Measurements from ENCODE around the gene UBA1.

Gene UBA1

DNA sequence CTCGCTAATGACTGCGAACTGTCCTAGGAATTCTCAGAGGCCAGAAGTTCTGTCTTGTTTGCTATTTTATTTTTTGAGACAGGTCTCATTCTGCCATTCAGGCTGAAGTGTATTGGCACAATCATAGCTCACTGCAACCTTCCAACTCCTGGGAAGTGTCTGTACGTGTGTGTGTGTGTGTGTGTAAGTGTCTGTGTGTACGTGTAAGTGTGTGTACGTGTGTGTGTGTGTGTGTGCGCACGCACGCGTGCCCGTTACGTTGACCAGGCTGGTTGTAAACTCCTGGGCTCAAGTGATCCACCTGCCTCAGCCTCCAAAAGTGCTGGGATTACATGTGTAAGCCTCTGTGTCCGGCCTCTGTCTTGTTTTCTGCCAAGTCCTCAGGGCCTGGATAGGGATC is 14.5 kb downstream of the UBA1 start:
- in situ Hi-C loops (cut with MboI; ENCODE audit: low sequenced_read_pairs, unreplicated experiment), result no loop called here
- no peak for DNase-seq (ENCODE audit: low spot score)
- TF ChIP-seq, protein P1, sequence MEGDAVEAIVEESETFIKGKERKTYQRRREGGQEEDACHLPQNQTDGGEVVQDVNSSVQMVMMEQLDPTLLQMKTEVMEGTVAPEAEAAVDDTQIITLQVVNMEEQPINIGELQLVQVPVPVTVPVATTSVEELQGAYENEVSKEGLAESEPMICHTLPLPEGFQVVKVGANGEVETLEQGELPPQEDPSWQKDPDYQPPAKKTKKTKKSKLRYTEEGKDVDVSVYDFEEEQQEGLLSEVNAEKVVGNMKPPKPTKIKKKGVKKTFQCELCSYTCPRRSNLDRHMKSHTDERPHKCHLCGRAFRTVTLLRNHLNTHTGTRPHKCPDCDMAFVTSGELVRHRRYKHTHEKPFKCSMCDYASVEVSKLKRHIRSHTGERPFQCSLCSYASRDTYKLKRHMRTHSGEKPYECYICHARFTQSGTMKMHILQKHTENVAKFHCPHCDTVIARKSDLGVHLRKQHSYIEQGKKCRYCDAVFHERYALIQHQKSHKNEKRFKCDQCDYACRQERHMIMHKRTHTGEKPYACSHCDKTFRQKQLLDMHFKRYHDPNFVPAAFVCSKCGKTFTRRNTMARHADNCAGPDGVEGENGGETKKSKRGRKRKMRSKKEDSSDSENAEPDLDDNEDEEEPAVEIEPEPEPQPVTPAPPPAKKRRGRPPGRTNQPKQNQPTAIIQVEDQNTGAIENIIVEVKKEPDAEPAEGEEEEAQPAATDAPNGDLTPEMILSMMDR (IDR thresholded peaks at IDR 0.05; ENCODE audit: borderline replicate concordance, control extremely low read depth, extremely low read depth, insufficient read depth, missing control alignments), result no peak

DNA sequence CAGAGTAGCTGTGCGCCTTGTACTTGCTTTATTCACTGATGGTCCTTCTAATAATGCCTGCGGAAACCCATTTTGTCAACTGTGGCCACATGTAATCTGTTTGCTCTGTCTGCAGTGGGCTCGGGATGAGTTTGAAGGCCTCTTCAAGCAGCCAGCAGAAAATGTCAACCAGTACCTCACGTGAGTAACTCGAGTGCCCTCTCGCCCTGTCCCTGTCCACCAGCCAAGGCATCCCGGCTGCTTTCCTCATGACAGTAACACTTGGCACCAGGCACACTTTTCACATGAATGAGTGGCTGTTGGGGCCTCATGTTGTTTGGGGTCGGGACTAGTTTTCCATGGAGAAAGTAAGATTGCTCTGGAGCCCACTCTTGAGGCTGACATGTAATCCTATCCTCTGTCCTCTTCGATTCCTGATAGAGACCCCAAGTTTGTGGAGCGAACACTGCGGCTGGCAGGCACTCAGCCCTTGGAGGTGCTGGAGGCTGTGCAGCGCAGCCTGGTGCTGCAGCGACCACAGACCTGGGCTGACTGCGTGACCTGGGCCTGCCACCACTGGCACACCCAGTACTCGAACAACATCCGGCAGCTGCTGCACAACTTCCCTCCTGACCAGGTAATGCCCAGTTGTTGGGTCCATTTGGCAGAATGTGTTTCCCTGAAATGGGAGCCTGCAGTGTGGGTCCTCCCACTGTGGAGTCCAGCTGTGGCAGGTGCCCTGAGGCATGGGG is 16.0 kb downstream of the UBA1 start:
- TF ChIP-seq, protein P1 (IDR thresholded peaks at IDR 0.05; ENCODE audit: borderline replicate concordance, control extremely low read depth, extremely low read depth, insufficient read depth, missing control alignments), result no peak
- in situ Hi-C loops (cut with MboI; ENCODE audit: low sequenced_read_pairs, unreplicated experiment), result no loop called here
- no peak for DNase-seq (ENCODE audit: low spot score)

DNA sequence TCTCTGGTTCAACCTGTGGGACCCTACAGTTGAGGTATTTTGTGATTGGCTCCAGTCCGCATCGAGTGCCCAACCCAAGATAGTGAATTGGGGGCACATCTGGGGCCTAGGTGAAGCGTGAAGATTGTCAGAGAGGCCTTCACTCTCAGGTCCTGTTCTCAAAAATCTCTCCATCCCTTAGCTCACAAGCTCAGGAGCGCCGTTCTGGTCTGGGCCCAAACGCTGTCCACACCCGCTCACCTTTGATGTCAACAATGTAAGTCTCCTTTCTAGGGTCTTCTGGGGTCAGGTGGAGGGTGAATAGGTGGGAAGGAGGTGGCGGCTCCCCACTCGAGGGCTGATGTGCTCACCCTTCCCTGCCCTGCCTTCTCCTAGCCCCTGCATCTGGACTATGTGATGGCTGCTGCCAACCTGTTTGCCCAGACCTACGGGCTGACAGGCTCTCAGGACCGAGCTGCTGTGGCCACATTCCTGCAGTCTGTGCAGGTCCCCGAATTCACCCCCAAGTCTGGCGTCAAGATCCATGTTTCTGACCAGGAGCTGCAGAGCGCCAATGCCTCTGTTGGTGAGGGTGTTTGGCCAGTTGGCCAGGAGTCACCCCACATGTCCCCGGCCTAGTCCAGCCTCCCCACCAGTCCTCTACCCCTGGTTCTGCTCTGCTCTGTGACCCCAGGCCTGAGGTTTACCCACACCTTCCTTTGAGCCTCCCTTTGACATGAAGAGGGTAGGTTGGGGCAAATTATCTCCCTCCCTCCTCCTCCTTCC is 17.2 kb downstream of the UBA1 start:
- no peak for DNase-seq (ENCODE audit: low spot score)
- in situ Hi-C loops (cut with MboI; ENCODE audit: low sequenced_read_pairs, unreplicated experiment), result no loop called here

DNA sequence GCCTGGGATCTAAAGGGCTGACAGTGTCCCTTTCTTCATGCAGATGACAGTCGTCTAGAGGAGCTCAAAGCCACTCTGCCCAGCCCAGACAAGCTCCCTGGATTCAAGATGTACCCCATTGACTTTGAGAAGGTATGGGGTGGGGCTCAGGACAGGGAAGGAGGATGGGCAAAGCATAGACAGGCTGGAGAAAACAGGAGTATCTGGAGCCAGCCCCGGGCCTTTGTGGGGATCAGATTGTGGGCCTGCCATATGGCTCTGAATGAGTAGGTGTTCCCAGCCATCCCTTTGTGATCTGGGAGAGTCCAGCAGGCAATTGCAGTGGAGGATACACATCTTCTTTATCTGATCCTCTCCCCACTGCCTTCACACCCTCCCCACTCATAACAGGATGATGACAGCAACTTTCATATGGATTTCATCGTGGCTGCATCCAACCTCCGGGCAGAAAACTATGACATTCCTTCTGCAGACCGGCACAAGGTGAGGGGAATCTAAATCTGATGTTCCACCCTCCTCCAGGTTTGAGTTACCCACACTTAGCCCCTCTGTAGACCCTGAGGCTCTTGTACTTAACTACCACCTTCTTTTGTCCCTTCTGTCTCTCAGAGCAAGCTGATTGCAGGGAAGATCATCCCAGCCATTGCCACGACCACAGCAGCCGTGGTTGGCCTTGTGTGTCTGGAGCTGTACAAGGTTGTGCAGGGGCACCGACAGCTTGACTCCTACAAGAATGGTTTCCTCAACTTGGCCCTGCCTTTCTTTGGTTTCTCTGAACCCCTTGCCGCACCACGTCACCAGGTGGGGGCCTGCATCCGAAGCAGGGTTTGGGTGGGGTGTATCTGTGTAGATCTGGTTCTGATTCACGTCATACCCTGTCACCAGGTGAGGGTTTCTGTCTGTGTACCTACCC is 19.0 kb downstream of the UBA1 start:
- TF ChIP-seq, protein P1 (IDR thresholded peaks at IDR 0.05; ENCODE audit: borderline replicate concordance, control extremely low read depth, extremely low read depth, insufficient read depth, missing control alignments), result no peak
- in situ Hi-C loops (cut with MboI; ENCODE audit: low sequenced_read_pairs, unreplicated experiment), result no loop called here
- DNase-seq (ENCODE audit: low spot score), result no peak

More for the DNA sequence above, 17.2 kb downstream of the UBA1 start:
- TF ChIP-seq, protein P1 (IDR thresholded peaks at IDR 0.05; ENCODE audit: borderline replicate concordance, control extremely low read depth, extremely low read depth, insufficient read depth, missing control alignments), result no peak

DNA sequence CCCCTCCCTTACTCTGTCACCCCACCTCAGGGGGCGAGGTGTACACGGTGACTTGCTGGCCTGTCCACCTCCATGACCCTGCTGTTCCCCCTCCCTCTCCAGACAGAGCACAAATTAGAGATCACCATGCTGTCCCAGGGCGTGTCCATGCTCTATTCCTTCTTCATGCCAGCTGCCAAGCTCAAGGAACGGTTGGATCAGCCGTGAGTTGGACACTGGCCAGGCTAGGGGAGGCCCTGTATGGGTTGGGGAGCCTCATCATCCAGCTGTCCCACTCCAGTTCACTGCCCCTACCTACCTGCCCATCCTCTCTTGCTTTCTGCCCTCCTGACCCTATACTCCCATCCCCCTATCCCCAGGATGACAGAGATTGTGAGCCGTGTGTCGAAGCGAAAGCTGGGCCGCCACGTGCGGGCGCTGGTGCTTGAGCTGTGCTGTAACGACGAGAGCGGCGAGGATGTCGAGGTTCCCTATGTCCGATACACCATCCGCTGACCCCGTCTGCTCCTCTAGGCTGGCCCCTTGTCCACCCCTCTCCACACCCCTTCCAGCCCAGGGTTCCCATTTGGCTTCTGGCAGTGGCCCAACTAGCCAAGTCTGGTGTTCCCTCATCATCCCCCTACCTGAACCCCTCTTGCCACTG is 20.9 kb downstream of the UBA1 start:
- no peak for DNase-seq (ENCODE audit: low spot score)
- in situ Hi-C loops (cut with MboI; ENCODE audit: low sequenced_read_pairs, unreplicated experiment), result no loop called here
- TF ChIP-seq, protein P1 (IDR thresholded peaks at IDR 0.05; ENCODE audit: borderline replicate concordance, control extremely low read depth, extremely low read depth, insufficient read depth, missing control alignments), result no peak

Measured in GM13976 (cell line).